GM21786 (cell line): ENCODE data around the gene SKIC8.

ENCODE experiments used
- ATAC-seq: cut with Tn5 transposase; IDR thresholded peaks from one replicate; pipeline ENCODE4 v1.9.1; 2021; ENCODE audit not compliant: unreplicated experiment

The SKIC8 gene

DNA sequence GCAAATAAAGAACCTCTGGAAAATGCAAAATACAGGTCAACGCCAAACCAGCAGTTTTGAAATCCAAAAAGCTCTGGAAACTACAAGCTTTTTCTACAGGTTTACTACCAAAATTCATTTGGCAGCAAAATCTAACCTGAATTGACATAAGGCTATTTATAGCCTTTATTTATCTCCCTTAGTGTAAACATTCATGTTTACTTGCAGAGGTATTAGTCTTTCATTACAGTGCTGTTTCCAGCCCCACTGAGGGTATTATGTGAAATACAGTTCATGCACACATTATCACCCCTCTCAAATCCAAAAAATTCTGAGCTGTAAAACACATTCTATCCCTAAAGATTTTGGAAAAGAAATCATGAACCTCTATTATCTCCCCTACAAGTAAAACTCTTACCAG lies 7.2 kb downstream of the SKIC8 start:
- ATAC-seq = no peak

DNA sequence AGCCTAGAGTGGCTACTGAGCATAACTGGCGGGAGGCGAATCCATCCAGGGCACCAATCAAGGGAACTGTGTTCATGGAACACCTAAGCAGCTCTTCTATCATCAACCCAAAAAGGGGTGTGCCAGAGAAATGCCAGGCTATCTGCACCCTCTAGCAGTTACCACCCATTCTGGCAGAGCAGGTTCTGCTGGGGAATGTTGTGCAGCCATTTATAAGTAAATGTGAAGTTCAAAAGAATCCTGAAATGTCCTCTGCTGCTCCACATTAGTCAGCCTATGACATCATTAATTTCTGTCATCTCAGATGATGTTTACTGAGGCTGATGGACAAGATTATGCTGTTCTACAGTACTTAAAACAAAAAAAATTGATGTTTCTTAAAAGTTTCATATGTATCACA lies 7.7 kb downstream of the SKIC8 start:
- no peak for ATAC-seq

DNA sequence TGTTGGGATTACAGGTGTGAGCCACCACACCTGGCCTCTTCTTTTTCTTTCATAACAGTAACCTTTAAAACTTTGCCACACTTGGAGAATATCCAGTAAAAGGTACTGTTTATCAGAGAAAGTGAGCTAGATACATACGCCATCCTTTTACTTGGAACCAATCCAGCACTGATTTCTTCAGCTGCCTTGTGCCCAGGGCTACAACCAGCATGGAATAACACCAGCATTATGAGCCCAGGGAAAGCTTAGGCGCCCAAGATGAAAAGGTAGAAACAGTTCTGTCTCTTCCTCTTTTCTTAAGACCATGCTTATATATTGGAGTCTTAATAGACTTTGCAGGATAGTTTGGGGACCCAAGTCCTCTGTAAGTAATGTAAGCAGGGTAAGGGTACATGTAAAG lies 8.4 kb downstream of the SKIC8 start:
- ATAC-seq = no peak

DNA sequence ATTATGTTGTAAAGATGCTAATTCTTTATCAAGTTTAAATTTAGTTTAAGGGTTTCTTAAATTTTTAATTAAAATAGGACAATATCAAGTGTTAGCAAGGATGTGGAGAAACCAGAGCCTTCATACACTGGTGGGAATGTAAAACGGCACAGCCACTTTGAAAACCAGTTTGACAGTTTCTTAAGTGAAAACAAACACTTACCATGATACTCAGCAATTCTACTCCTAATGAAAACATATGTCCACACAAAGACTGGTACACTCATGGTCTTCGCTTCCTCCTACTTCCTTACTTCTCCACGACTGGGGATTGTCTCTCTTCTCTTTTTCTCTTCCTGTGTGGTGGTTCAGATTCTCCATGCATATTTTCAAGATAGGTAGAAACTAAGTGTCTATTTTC lies 9.2 kb downstream of the SKIC8 start:
- ATAC-seq = no peak

DNA sequence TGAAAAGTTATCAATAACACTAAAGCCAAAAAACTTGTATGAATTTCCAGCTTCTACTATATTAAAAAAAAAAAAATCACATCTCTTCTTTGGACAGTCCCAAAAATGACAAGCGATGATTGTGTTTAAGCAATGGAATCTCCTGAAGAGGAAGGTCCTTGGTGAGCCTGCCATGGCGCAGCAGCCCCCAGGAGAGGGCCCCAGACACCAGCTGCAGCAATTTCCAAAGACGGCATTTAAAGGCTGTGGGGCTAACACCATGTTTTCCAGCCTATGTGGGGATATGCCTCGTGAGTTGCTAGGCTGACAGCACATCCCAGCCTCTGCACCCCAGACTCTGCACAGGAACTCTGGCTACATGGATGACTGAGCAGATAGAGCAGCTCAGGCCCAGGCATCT lies 14.7 kb downstream of the SKIC8 start:
- ATAC-seq = no peak

DNA sequence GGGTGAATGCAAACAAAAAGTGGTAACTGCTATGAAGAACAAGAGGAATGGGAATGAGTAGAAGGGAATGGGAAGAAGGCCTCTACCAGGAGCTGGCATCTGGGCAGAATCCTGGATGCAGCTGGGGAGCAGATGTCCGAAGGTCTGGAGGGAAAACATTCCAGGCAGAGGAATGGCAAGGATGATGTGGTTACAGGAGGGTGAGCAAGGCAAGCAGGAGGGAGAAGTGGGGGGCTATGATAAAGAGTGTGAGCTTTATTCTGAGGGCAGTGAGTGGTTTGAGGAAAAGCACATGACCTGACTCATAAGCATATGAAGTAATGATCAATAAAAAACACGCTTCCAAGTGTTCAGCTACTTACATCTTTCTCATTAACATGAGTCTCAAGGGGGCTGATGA lies 17.1 kb downstream of the SKIC8 start:
- ATAC-seq = no peak

DNA sequence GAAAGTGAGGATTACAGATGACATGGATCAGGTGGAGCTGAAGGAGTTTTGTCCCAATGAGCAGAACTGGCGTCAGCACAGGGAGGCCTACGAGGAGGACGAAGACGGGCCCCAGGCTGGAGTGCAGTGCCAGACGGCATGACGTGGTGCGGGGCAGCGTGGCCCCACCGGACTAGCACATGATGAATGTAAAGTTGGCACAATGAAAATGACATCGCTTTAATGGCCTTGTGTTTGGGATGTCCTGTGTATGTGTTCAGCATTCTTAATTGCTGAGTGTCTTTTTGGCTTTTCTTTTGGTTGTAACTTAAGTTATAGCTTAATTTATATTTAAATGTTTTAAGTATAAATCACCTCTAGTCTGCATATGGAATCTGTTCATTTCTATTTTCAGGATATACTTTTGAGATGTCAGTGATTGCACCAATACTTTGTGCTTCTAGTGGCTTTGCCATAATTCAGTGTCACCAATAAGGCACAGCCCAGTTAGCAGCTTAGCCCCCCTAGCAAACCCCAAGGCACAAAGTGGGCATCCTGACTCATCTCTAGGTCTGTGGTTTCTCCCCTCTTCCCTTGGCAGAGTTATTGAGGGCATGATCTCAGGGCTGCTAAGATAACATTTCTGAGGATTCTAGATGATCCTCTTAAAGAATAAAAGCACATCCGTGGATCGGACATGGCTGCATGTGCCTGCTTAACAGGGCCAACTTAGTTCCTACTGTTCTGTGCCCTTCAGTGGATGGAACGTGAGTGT lies 18.9 kb downstream of the SKIC8 start:
- no peak for ATAC-seq

DNA sequence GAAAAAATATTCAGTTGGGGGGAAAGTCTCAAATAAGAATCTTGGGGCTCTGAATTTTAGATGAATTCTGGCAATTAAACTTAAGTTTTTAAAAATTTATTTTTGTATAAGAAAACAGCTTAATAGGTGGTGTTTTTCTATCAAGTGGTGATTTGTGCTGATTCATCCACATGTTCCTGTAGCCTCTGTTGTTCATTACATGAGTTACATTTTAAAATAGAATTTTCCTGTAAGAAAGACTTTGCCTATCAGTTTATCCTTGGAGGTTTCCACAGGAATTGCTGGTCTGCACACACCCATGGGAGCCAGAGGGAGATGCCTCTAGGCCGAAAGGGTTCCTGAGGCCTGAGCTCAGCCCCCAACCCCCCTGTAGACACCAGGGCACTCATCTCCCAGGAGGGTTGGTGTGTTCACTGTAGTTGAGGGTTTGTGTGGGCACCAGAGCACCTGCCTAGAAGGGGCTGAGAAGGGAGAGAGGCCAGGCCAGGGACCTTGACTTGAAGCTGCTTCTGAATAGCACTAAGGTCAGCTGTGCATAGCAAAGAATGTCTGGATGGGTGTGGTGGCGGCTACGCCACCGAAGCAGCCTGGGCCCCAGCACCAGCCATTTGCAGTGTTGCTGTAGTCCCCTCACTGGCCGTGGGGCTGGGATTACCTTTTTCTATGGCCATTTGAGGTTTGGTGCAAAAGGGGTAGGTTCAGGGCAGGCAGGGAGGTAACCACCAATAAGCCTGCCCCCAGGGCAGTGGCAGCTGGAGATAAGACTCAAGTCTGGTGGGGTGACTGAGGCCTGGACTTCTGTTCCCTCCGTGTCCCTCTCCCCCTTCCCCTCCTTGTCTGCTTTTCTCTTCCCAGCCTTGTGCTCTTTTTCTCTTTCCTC lies 23.1 kb downstream of the SKIC8 start:
- no peak for ATAC-seq

DNA sequence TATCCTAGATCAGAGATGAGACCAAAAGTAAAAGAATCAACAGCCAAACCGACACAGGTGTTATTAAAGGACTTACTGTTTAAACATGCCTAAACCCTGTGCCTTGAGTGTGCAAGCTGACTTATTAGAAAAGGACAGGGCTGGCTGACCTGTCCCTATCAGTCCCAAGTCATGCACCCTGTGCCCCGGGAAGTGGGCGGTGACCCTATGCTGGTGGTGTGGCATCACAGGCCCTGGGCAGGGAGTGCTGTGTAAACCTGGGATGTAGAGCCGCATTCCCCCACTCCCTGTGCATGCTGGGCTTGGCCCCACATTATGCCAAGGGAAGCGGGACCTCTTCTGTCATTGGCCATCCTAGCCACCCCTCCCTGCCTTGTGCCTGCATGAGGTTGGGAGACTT lies 24.4 kb downstream of the SKIC8 start:
- no peak for ATAC-seq

DNA sequence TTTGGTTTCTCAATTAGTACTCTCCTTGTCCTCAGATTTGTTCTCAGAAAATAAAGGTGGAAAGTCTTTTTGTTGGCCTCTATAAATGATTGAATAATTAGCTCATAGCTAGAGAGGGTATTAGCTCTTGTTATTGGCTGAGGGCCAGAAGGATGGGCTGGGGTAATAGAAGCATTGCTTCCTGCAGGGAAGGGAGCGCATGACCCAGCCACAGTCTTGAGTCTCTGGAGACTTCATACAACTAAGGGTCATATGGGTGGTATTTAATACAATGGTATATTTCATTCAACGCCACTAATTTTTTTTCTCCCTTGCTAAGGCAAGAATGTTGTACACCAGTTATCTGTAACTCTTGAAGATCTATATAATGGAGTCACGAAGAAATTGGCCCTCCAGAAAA lies 26.6 kb downstream of the SKIC8 start:
- ATAC-seq = no peak

DNA sequence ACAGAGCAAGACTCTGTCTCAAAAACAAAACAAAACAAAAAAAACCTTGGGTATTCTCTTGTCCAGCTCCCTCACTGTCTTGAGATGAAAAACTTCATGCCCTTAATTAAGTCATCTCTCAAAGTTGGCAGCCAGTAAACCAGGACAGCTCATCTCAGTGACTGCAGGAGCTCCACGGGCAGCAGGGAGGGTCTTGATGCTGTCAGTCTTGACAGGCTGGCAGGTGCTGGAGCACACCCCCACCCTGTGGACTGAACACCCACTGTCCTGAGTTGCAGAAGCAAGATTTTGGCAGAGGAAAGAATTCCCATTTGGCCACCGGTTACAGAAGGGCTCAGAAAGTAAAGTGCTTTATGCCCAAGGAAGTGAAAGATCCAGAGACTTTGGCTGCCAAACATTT lies 27.1 kb downstream of the SKIC8 start:
- no peak for ATAC-seq

DNA sequence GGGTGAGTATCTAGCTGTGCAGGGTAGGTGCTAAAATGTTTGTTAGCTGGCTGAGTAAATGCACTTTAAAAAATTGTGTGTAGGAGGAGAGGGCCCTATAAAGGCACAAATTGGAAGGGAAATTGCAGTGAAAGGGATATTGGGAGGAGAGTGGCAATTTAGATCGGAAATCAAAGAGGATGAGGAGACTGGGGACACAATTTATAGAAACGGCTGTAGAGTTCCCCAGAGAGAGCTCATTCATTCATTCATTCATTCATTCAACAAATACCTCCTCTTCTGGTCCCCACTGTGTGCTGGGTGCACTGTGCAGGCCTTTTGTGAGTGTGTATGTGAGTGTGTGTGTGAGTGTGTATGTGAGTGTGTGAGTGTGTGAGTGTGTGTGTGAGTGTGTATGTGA lies 32.6 kb downstream of the SKIC8 start:
- no peak for ATAC-seq

DNA sequence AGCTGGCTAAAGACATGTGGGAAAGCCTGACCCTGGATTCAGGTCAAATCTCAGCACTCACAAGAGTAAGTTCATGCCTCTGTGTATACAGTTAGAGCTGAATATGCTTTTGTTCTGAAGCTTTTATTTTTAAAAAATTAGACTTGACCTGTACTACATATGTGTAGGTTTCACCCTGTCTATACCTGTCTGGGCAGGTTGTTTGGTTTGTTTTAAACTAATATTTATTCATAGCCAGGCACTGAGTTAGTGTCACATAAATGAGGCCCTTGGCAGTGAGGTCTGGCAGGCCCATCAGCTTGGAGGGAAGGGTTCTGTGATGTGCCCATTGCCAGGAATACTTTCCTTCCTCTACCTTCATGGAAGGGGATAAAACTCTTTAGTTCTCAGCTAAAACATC lies 33.2 kb downstream of the SKIC8 start:
- ATAC-seq = no peak

DNA sequence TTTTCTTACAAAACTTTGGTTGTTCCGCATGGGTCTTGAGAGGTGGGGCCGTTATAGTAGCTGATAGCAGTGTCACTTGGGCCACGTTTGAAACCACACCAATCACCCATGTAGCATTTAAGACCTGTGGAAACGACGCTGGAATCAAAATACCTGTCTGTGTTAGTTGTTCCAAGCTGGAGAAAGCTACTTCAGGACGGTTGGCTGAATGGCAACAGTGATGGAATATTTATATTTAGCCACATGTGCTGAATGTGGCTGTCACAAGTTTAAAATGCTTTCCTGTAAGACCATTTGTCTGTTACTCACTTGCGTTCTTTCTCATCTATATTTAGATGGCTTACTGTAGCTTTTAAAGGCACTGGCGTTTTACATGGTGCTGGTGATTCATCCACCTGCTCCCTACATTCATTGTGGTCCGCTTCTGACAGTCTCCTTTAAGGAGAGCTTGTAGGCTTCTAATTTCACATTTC lies 33.6 kb downstream of the SKIC8 start:
- ATAC-seq = no peak

DNA sequence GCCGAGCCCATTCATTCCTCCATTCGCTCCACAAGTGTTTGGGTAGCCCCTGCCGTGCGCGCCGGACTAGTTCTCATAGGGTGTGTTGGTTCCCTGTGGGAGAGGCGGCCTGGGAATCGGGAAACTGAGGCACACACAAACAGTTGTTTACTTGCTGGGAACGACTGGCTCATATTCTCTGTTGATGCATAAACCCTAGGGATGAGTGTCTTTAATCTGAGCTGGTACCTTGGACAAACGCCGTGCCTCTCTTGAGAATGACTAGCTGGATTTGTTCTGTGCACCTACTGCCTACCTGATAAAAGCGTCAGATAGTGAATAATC lies 34.3 kb downstream of the SKIC8 start:
- no peak for ATAC-seq

DNA sequence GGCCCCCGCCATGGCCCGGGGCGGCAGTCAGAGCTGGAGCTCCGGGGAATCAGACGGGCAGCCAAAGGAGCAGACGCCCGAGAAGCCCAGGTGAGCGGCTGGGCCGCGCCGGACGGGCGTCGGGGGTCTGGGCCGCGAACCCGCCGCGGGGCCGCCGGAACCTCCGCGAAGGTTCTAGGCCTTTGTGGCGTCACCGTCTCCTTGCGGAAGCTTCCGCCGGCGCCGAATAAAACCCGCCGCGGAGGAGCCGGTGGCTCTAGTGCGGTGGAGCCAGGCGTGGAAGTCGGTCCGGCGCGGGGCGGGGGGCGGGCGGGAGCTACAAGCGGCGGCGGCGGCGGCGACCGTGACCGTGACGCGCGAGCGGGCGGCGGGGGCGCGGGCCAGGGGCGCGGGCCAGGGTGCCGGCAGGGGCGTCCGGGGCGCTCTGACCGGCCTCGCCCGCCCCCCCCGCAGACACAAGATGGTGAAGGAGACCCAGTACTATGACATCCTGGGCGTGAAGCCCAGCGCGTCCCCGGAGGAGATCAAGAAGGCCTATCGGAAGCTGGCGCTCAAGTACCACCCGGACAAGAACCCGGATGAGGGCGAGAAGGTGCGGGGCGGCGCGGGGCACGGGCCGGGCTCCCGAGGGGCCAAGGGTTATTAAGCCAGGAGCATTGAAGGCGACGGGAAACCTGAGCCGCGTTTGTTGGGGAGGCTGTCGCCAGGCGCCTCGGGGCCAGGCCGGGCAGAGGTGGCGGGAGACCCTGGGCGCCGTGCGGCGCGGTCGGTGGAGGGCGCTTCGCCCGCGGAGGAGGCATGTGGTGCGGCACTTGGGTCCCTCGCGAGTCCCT lies 34.9 kb downstream of the SKIC8 start, which contains the start of gene DNAJA4:
TSS of gene DNAJA4 (plus strand) at position 259 of the 833 bp plus-strand sequence. CDS start at position 461, 202 bp downstream.
- no peak for ATAC-seq

DNA sequence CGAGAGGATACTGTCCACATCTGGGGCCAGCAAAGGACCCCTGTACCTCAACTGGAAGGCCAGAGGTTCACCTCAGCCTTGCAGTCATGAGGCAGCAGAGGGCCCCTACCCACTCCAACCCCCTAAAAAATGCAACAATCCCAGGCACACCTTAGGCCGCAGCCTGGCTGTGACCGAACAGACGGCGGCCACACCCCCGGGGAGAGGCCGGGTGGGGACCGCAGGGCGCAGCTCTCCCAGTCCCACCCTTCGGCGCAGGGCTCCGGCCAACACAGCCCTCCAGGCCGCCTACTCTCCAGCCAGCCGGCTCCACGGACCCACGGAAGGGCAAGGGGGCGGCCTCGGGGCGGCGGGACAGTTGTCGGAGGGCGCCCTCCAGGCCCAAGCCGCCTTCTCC lies 35.5 kb downstream of the SKIC8 start:
- ATAC-seq = no peak

DNA sequence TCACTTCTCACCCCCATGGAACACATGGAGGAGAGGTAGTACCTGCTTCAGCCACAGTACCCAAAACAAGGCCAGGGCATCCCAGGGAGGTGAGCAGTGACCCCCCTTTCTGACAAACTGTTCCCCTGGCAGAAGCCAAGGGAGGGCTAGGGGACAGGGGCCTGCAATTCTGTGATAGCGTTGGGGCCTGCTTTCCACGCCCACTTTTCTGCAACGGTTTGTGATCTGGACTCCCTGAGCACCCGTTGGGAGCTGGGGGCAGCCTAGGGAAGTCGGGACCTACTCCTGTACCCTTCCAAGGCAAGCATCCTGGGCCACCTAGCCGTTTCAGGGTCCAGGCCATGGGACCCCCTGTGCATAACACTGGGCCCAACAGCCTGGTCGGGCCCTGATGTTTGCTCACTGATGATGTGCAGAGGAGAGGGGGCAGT lies 36.0 kb downstream of the SKIC8 start:
- ATAC-seq = no peak

DNA sequence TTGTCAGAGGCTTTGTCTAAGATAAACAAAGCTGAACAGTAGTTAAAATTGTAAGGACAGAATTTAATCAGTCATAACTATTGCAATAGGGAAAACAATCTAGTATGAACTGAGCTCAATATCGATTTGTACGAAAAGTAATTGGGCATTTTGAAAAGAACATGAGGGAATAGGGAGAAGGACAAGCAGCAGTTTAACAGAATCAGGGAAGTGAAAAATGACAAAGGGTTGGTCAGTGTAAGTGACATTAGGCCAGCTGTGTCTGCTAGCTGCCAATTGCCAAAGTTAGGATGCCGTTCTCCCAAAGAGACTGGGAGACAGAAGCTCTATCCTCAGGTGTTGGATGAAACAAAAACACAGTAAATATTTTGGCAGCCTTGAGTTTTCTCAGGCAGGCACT lies 38.3 kb downstream of the SKIC8 start:
- no peak for ATAC-seq

DNA sequence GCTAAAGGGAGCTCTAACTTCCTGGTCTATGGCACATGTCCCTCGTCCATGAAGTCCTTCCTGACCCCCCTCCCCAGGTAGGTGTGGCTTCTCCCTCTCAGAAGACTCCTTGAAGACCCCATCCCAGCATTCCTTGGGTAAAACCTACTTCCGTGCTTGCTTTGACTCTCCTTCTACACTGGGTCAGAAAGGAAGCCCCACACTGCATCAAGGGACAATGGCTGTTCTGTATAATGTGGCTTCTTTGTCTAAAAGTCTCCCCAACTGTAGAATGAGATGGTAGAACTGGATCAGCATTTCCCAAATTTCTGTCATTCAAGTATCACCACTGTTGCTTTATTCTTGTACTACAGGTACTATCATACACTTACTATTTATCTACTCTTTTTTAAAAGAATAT lies 38.9 kb downstream of the SKIC8 start:
- no peak for ATAC-seq

DNA sequence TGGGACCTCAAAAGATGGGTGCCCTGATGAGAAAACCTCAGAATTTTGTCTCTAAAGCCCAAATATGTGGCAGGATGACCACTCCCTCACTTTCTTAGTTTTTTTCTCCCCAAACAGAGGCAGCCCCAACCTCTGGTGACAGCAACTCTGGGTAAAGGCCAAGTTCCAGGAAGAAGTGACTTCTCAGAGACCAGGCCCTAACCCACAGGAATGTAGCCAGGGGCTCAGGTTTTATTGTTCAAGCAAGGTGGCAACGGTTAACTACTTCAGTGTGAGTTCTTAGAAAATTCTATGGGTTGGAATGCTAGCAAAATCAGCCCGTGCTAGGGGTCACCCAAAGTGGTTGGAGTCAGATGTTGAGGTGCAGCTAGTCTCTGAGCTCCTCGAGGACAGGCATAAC lies 40.2 kb downstream of the SKIC8 start:
- no peak for ATAC-seq
